H9 (cell line): Measurements from ENCODE around the gene ARL8A. TPM values are rescaled to one million over a fixed set of nuclear protein-coding genes. Genes with fewer than 3 reads are reported as not detected.

Experiments used
- DNase-seq: peaks from one replicate; pipeline ENCODE4 v3.0.0-alpha.2; 2017
- H2AFZ ChIP-seq: one replicate; pipeline ENCODE4 v1.6.1; 2013; ENCODE audit warnings: mild to moderate bottlenecking, low read length, control low read depth, moderate library complexity
- H2AK5ac ChIP-seq: 2 replicates; pipeline ENCODE4 v1.6.1; 2013; ENCODE audit warnings: low read length, control low read depth, mixed read lengths; ENCODE audit not compliant: insufficient read length
- H2BK120ac ChIP-seq: one replicate; pipeline ENCODE4 v1.6.1; 2013; ENCODE audit warnings: low read depth, mild to moderate bottlenecking, low read length, control low read depth, inconsistent platforms; ENCODE audit not compliant: poor library complexity, severe bottlenecking
- H2BK12ac ChIP-seq: 2 replicates; pipeline ENCODE4 v1.6.1; 2013; ENCODE audit warnings: low read length, control low read depth, mixed read lengths, low read depth; ENCODE audit not compliant: insufficient read length
- H2BK15ac ChIP-seq: 2 replicates; pipeline ENCODE4 v1.6.1; 2013; ENCODE audit warnings: low read depth, low read length, control low read depth
- H2BK20ac ChIP-seq: one replicate; pipeline ENCODE4 v1.6.1; 2013; ENCODE audit warnings: low read depth, mild to moderate bottlenecking, low read length, control low read depth, inconsistent platforms; ENCODE audit not compliant: poor library complexity, severe bottlenecking
- H2BK5ac ChIP-seq: 2 replicates; pipeline ENCODE4 v1.6.1; 2013; ENCODE audit warnings: low read length, control low read depth, mixed read lengths; ENCODE audit not compliant: insufficient read length
- H3K14ac ChIP-seq: 2 replicates; pipeline ENCODE4 v1.6.1; 2013; ENCODE audit warnings: low read length, control low read depth; ENCODE audit not compliant: insufficient read depth
- H3K18ac ChIP-seq: 2 replicates; pipeline ENCODE4 v1.6.1; 2013; ENCODE audit warnings: low read depth, mild to moderate bottlenecking, mixed read lengths, low read length, control low read depth; ENCODE audit not compliant: insufficient read length
- H3K23ac ChIP-seq: 2 replicates; pipeline ENCODE4 v1.6.1; 2013; ENCODE audit warnings: low read length, control low read depth, mixed read lengths, low read depth; ENCODE audit not compliant: insufficient read length
- H3K23me2 ChIP-seq: 2 replicates; pipeline ENCODE4 v1.6.1; 2013; ENCODE audit warnings: low read depth, mild to moderate bottlenecking, mixed read lengths, low read length, control low read depth; ENCODE audit not compliant: insufficient read length, poor library complexity, severe bottlenecking
- H3K27ac ChIP-seq: 2 replicates; pipeline ENCODE4 v1.5.1; 2013; ENCODE audit warnings: low read length, control low read depth, mixed read lengths, low read depth; ENCODE audit not compliant: insufficient read length
- H3K27me3 ChIP-seq: 2 replicates; pipeline ENCODE4 v1.6.1; 2013; ENCODE audit warnings: low read length, control low read depth, inconsistent platforms; ENCODE audit not compliant: insufficient read depth
- H3K4ac ChIP-seq: 2 replicates; pipeline ENCODE4 v1.6.1; 2013; ENCODE audit warnings: low read depth, mild to moderate bottlenecking, control low read depth, inconsistent platforms, low read length, moderate library complexity
- H3K4me1 ChIP-seq: 2 replicates; pipeline ENCODE4 v1.6.1; 2013; ENCODE audit warnings: low read length, control low read depth, inconsistent platforms; ENCODE audit not compliant: insufficient read depth
- H3K4me2 ChIP-seq: 2 replicates; pipeline ENCODE4 v1.6.1; 2013; ENCODE audit warnings: low read length, control low read depth, mixed read lengths; ENCODE audit not compliant: insufficient read length, insufficient read depth
- H3K56ac ChIP-seq: 2 replicates; pipeline ENCODE4 v1.6.1; 2013; ENCODE audit warnings: low read depth, mild to moderate bottlenecking, mixed read lengths, low read length, control low read depth; ENCODE audit not compliant: insufficient read length
- H3K79me1 ChIP-seq: 2 replicates; pipeline ENCODE4 v1.6.1; 2013; ENCODE audit warnings: low read depth, mild to moderate bottlenecking, moderate library complexity, low read length, control low read depth, inconsistent platforms; ENCODE audit not compliant: insufficient read depth, poor library complexity, severe bottlenecking
- H3K79me2 ChIP-seq: 2 replicates; pipeline ENCODE4 v1.6.1; 2013; ENCODE audit warnings: low read length, control low read depth, inconsistent platforms; ENCODE audit not compliant: insufficient read depth
- H3K9ac ChIP-seq: 2 replicates; pipeline ENCODE4 v1.6.1; 2013; ENCODE audit warnings: low read length, control low read depth, mixed read lengths; ENCODE audit not compliant: insufficient read length; ENCODE audit errors: extremely low read depth
- H3K9me3 ChIP-seq: one replicate; pipeline ENCODE4 v1.6.1; 2013; ENCODE audit warnings: low read depth, low read length, inconsistent platforms; ENCODE audit not compliant: control insufficient read depth
- H3T11ph ChIP-seq: one replicate; pipeline ENCODE4 v1.6.1; 2013; ENCODE audit warnings: mild to moderate bottlenecking, low read length, control low read depth, inconsistent platforms
- H4K20me1 ChIP-seq: one replicate; pipeline ENCODE4 v1.6.1; 2013; ENCODE audit not compliant: control insufficient read depth, insufficient read length, insufficient read depth
- H4K5ac ChIP-seq: 2 replicates; pipeline ENCODE4 v1.6.1; 2013; ENCODE audit warnings: low read depth, mild to moderate bottlenecking, mixed read lengths, low read length, control low read depth; ENCODE audit not compliant: insufficient read length
- H4K8ac ChIP-seq: replicated peaks from 2 replicates; pipeline ENCODE4 v1.6.1; 2013; ENCODE audit warnings: low read length, control low read depth, mixed read lengths, low read depth; ENCODE audit not compliant: insufficient read length
- H4K91ac ChIP-seq: 2 replicates; pipeline ENCODE4 v1.6.1; 2013; ENCODE audit warnings: low read depth, mild to moderate bottlenecking, moderate library complexity, mixed read lengths, low read length, control low read depth; ENCODE audit not compliant: insufficient read length
- H3K27ac Mint-ChIP-seq, 3 experiments: 2 replicates in 2 of 3; 3 replicates in 1 of 3; pipeline ENCODE4 v1.8.0; 2020 to 2021; ENCODE audit warnings: mixed read lengths in 3 of 3, mild to moderate bottlenecking in 1 of 3, moderate library complexity in 1 of 3
- H3K27me3 Mint-ChIP-seq: 2 replicates; pipeline ENCODE4 v1.8.0; 2021; ENCODE audit warnings: low read depth, mild to moderate bottlenecking, moderate library complexity, mixed read lengths
- H3K36me3 Mint-ChIP-seq, 3 experiments: 2 replicates in 2 of 3; 3 replicates in 1 of 3; pipeline ENCODE4 v1.8.0; 2020 to 2021; ENCODE audit warnings: low read depth in 3 of 3, mixed read lengths in 3 of 3; ENCODE audit not compliant: insufficient read depth in 1 of 3
- H3K4me1 Mint-ChIP-seq, 2 experiments: 2 replicates each; pipeline ENCODE4 v1.8.0; 2020; ENCODE audit warnings: mixed read lengths in 2 of 2
- H3K4me3 Mint-ChIP-seq, 2 experiments: 2 replicates in 1 of 2; 3 replicates in 1 of 2; pipeline ENCODE4 v1.8.0; 2020 to 2021; ENCODE audit warnings: mild to moderate bottlenecking in 2 of 2, mixed read lengths in 2 of 2, moderate library complexity in 1 of 2
- H3K9me3 Mint-ChIP-seq, 2 experiments: 2 replicates in 1 of 2; 3 replicates in 1 of 2; pipeline ENCODE4 v1.8.0; 2020; ENCODE audit warnings: mild to moderate bottlenecking in 2 of 2, mixed read lengths in 2 of 2, moderate library complexity in 1 of 2
- CTCF ChIP-seq: fragments of 200-600 bp; sonication (generic); conservative IDR thresholded peaks from 3 replicates; pipeline ENCODE4 v1.8.0; 2021; ENCODE audit warnings: antibody characterized with exemption, mild to moderate bottlenecking
- whole genome bisulfite sequencing: extraction: QIAGEN DNeasy Blood & Tissue Kit; methylation state at CpG from one replicate; pipeline ENCODE4 v1.1.7; 2013; ENCODE audit warnings: missing lambda C conversion rate, low lambda C conversion rate, mixed read lengths; ENCODE audit not compliant: insufficient read length; ENCODE audit errors: extremely low coverage; 5-methylcytosine and 5-hydroxymethylcytosine counted together
- total RNA-seq: library from RNA; stranded (reverse); gene quantifications from 2 replicates; pipeline ENCODE4 v1.2.1, GENCODE V29; 2021

ARL8A gene
- total RNA-seq, 1 experiment from 2014 or later = 67.2 TPM

GRCh38 chr1:202187041-202187671 lies 42.6 kb upstream of the ARL8A start:
- H3K27me3 ChIP-seq = no peaks in the 10 kb centered on the region
- H3K18ac ChIP-seq = no peak overlapping the region
- H4K5ac ChIP-seq = no peak overlapping the region
- H3K9me3 ChIP-seq = no peaks in the 10 kb centered on the region
- no peak overlapping the region for H3K4me3 Mint-ChIP-seq
- no peaks in the 10 kb centered on the region for H4K20me1 ChIP-seq
- H3K4ac ChIP-seq = no peak overlapping the region
- no peak overlapping the region for H2BK12ac ChIP-seq
- H2AFZ ChIP-seq = no peak overlapping the region
- whole genome bisulfite sequencing = no CpG with 5 or more reads among the region's 8 CpGs
- H3K4me1 ChIP-seq = peaks cover 3% of the 10 kb centered on the region; the same call in 1 of the 2 replicates
- no peak overlapping the region for H2BK15ac ChIP-seq
- no peak overlapping the region for H2BK20ac ChIP-seq
- no peak overlapping the region for H3K9ac ChIP-seq
- H3K36me3 Mint-ChIP-seq = no peaks in the 10 kb centered on the region
- no peak overlapping the region for H3K27ac Mint-ChIP-seq
- no peak for DNase-seq
- no peak overlapping the region for H2BK120ac ChIP-seq
- no peaks in the 10 kb centered on the region for H3K79me2 ChIP-seq
- no peaks in the 10 kb centered on the region; a peak in 2 of 5 replicates for H3K9me3 Mint-ChIP-seq
- H3K79me1 ChIP-seq = no peaks in the 10 kb centered on the region
- H3K23me2 ChIP-seq = no peaks in the 10 kb centered on the region
- peaks cover 15 to 24% of the 10 kb centered on the region in 2 experiments for H3K4me1 Mint-ChIP-seq
- H4K8ac ChIP-seq = no peak overlapping the region
- H3K56ac ChIP-seq = no peak overlapping the region
- H3K14ac ChIP-seq = no peak overlapping the region
- H2AK5ac ChIP-seq = no peak overlapping the region
- peaks cover 13% of the 10 kb centered on the region for H3K27me3 Mint-ChIP-seq
- no peak for TF ChIP-seq CTCF
- no peak overlapping the region for H3K23ac ChIP-seq
- no peak overlapping the region for H3K4me2 ChIP-seq
- no peak overlapping the region for H3K27ac ChIP-seq
- no peak overlapping the region for H3T11ph ChIP-seq
- no peak overlapping the region for H2BK5ac ChIP-seq
- no peak overlapping the region for H4K91ac ChIP-seq
